ENCODE results near the gene CDC42BPB.

The CDC42BPB gene
- total RNA-seq = 7.6 to 10.0 reads per million in 2 donors

GRCh38 chr14:103057372-103058163 lies at the start of gene CDC42BPB:
CDC42BPB (minus strand) TSS chr14:103057549; CDS start chr14:103057173, 376 bp downstream.
- DNase-seq = peak; percentile 32

GRCh38 chr14:103105580-103106150 lies 48.3 kb upstream of the CDC42BPB start:
- DNase-seq = no peak

- peak; percentile 35 for DNase-seq
Measured at GRCh38 chr14:103104654-103105452, 47.5 kb upstream of the CDC42BPB start.

GRCh38 chr14:103104389-103104653 lies 47.0 kb upstream of the CDC42BPB start:
- DNase-seq = no peak

- DNase-seq = no peak
Measured at GRCh38 chr14:103103461-103104388, 46.4 kb upstream of the CDC42BPB start.

GRCh38 chr14:103102689-103103260 lies 45.4 kb upstream of the CDC42BPB start:
- no peak for DNase-seq

- DNase-seq = no peak
Measured at GRCh38 chr14:103101963-103102688, 44.8 kb upstream of the CDC42BPB start.

- no peak for DNase-seq
Measured at GRCh38 chr14:103101257-103101962, 44.1 kb upstream of the CDC42BPB start.

- DNase-seq = no peak
Measured at GRCh38 chr14:103100281-103101121, 43.2 kb upstream of the CDC42BPB start.

- no peak for DNase-seq
Measured at GRCh38 chr14:103099733-103100280, 42.5 kb upstream of the CDC42BPB start.

GRCh38 chr14:103099081-103099732 lies 41.9 kb upstream of the CDC42BPB start:
- no peak for DNase-seq

GRCh38 chr14:103097994-103098957 lies 40.9 kb upstream of the CDC42BPB start:
- DNase-seq = no peak

- no peak for DNase-seq
Measured at GRCh38 chr14:103097244-103097993, 40.1 kb upstream of the CDC42BPB start.

- DNase-seq = no peak
Measured at GRCh38 chr14:103096387-103096786, 39.0 kb upstream of the CDC42BPB start.

GRCh38 chr14:103095210-103095778 lies 37.9 kb upstream of the CDC42BPB start:
- no peak for DNase-seq

GRCh38 chr14:103094406-103095209 lies 37.3 kb upstream of the CDC42BPB start, which contains the start of gene EXOC3L4:
EXOC3L4 (plus strand) TSS chr14:103094725; CDS start chr14:103100220, 5,495 bp downstream.
- no peak for DNase-seq

Data from activated gamma-delta T cell (primary cell).